Prostate gland (tissue), 2 donors: ENCODE measurements around the gene DPP9. TPM values are rescaled to one million over a fixed set of nuclear protein-coding genes. Genes with fewer than 3 reads are reported as not detected.
A peak's percentile ranks its signal among the peaks of the same experiment; 100 is the strongest.

Experiments
- DNase-seq: peaks from one replicate; pipeline ENCODE4 v3.0.0-alpha.2; 2019; ENCODE audit warnings: low spot score
- H3K27ac ChIP-seq, 2 donors: fragments of 200-600 bp; sonication (generic); 2 replicates each; pipeline ENCODE4 v1.5.1; 2017 to 2019
- H3K27me3 ChIP-seq: fragments of 200-600 bp; sonication (generic); replicated peaks from 2 replicates; pipeline ENCODE4 v1.5.1; 2019; ENCODE audit not compliant: insufficient read depth
- H3K36me3 ChIP-seq, 2 donors: fragments of 200-600 bp; sonication (generic); 1 replicate in 1 of 2; 2 replicates in 1 of 2; pipeline versions ENCODE4 v1.5.1 to v1.8.1; 2017 to 2019
- H3K4me1 ChIP-seq: fragments of 200-600 bp; sonication (generic); replicated peaks from 2 replicates; pipeline ENCODE4 v1.5.1; 2019
- H3K4me3 ChIP-seq, 2 donors: fragments of 200-600 bp; sonication (generic); 2 replicates each; pipeline ENCODE4 v1.5.1; 2017 to 2019
- H3K9me3 ChIP-seq: fragments of 200-600 bp; sonication (generic); 2 replicates; pipeline ENCODE4 v1.5.1; 2017
- CTCF ChIP-seq, 4 experiments: fragments of 200-600 bp in 2 of 4; fragments of 450-650 bp in 2 of 4; sonication (generic) in 2 of 4; IDR thresholded peaks; 1 replicate in 3 of 4; 2 replicates in 1 of 4; pipeline ENCODE4 v1.5.1; 2016 to 2019; ENCODE audit warnings: antibody characterized with exemption in 4 of 4, mild to moderate bottlenecking in 2 of 4, moderate library complexity in 2 of 4
- POLR2A ChIP-seq: fragments of 450-650 bp; IDR thresholded peaks from one replicate; pipeline ENCODE4 v1.6.1; 2016; ENCODE audit warnings: antibody characterized with exemption, mild to moderate bottlenecking
- POLR2AphosphoS5 ChIP-seq: sonication (generic); formaldehyde crosslinking; IDR thresholded peaks from one replicate; pipeline ENCODE4 v1.6.1; 2017; ENCODE audit warnings: antibody characterized with exemption
- WGBS: methylation state at CpG from one replicate; pipeline ENCODE4 v1.1.5; 2018; 5-methylcytosine and 5-hydroxymethylcytosine counted together
- intact Hi-C: fragments of 100-400 bp; cut with DNase I; formaldehyde crosslinking; loops from one replicate; pipeline ENCODE4 v1.14.2; 2022
- total RNA-seq, 2 donors: library from RNA; depleted of rRNA; stranded (reverse); fragments of >200 nt; gene quantifications; one replicate each; pipeline ENCODE4 v1.1.0, GENCODE V29; 2016

The DPP9 gene
- total RNA-seq, 2 donors from 2014 or later: 53.5 to 116 TPM

GRCh38 chr19:4700693-4700970 lies 23.0 kb downstream of the DPP9 start:
- no peaks in the 10 kb centered on the region for H3K4me1 ChIP-seq
- no peak for DNase-seq
- 85% methylated on average over 10 of the region's 11 CpGs for WGBS
- no peaks in the 10 kb centered on the region for H3K9me3 ChIP-seq
- no peak overlapping the region for H3K4me3 ChIP-seq
- H3K27ac ChIP-seq: no peak overlapping the region
- intact Hi-C loops: no loop called here
- no peaks in the 10 kb centered on the region for H3K27me3 ChIP-seq
- TF ChIP-seq POLR2A (no peak), POLR2AphosphoS5 (no peak), CTCF (IDR thresholded peaks at IDR 0.05) (no peak)
- H3K36me3 ChIP-seq: peaks cover 8 to 17% of the 10 kb centered on the region in 2 donors

- Histone ChIP-seq H3K27ac (no peak overlapping the region), H3K4me1 (no peaks in the 10 kb centered on the region), H3K36me3 (peaks cover 14 to 17% of the 10 kb centered on the region in 2 donors), H3K9me3 (no peaks in the 10 kb centered on the region), H3K4me3 (no peak overlapping the region), H3K27me3 (no peaks in the 10 kb centered on the region)
- TF ChIP-seq POLR2AphosphoS5: no peak
- no peak for TF ChIP-seq POLR2A
- no peak for TF ChIP-seq CTCF (IDR thresholded peaks at IDR 0.05)
- DNase-seq: no peak
- 85% methylated on average over 24 of the region's 33 CpGs for WGBS
- intact Hi-C loops: no loop called here
These were observed 23.6 kb downstream of the DPP9 start for GRCh38 chr19:4699826-4700692.

- Histone ChIP-seq H3K36me3 (peaks cover 17 to 18% of the 10 kb centered on the region in 2 donors), H3K9me3 (no peaks in the 10 kb centered on the region), H3K27me3 (no peaks in the 10 kb centered on the region), H3K4me3 (no peak overlapping the region), H3K4me1 (no peaks in the 10 kb centered on the region), H3K27ac (no peak overlapping the region)
- WGBS: 76% methylated on average over 2 of the region's 14 CpGs
- intact Hi-C loops: no loop called here
- TF ChIP-seq POLR2A (no peak), POLR2AphosphoS5 (no peak), CTCF (IDR thresholded peaks at IDR 0.05) (no peak)
- DNase-seq: no peak
These were observed 26.3 kb downstream of the DPP9 start for GRCh38 chr19:4697304-4697703.

GRCh38 chr19:4695224-4695731 lies 28.4 kb downstream of the DPP9 start:
- 84% methylated on average over 19 of the region's 19 CpGs for WGBS
- no peaks in the 10 kb centered on the region for H3K27me3 ChIP-seq
- peak overlapping the region in 1 of 2 donors; percentile 64 for H3K27ac ChIP-seq
- intact Hi-C loops: no loop called here
- peaks cover 8 to 14% of the 10 kb centered on the region in 2 donors for H3K36me3 ChIP-seq
- H3K4me3 ChIP-seq: no peak overlapping the region
- no peak for DNase-seq
- TF ChIP-seq POLR2AphosphoS5 (no peak), CTCF (IDR thresholded peaks at IDR 0.05) (no peak)
- H3K9me3 ChIP-seq: no peaks in the 10 kb centered on the region
- H3K4me1 ChIP-seq: no peaks in the 10 kb centered on the region
